Endothelial cell of umbilical vein (primary cell): ENCODE results near the gene LRTM2.

Experiments used
- CTCF ChIP-seq, 2 donors: IDR thresholded peaks; 1 replicate in 1 of 2; 2 replicates in 1 of 2; pipeline ENCODE4 v1.5.1; 2011; ENCODE audit warnings: low read length in 2 of 2, mild to moderate bottlenecking in 2 of 2, moderate library complexity in 2 of 2, control low read depth in 1 of 2, inconsistent platforms in 1 of 2, low read depth in 1 of 2; ENCODE audit not compliant: insufficient read depth in 1 of 2; ENCODE audit errors: extremely low read depth in 1 of 2
- EZH2 ChIP-seq: IDR thresholded peaks from 2 replicates; pipeline ENCODE4 v1.6.1; 2012; ENCODE audit warnings: borderline replicate concordance, low read depth, mild to moderate bottlenecking, moderate library complexity, low read length, inconsistent platforms; ENCODE audit not compliant: severe bottlenecking
- GATA2 ChIP-seq: IDR thresholded peaks from 2 replicates; pipeline ENCODE4 v1.7.0; 2011; ENCODE audit warnings: low read depth, mild to moderate bottlenecking, moderate library complexity, mixed read lengths, low read length; ENCODE audit not compliant: insufficient read length, insufficient read depth
- JUN ChIP-seq: IDR thresholded peaks from 2 replicates; pipeline ENCODE4 v1.6.1; 2011; ENCODE audit warnings: borderline replicate concordance, low read depth; ENCODE audit not compliant: insufficient read length, insufficient read depth
- POLR2A ChIP-seq: IDR thresholded peaks from 2 replicates; pipeline ENCODE4 v1.6.1; 2012; ENCODE audit warnings: low read depth, mild to moderate bottlenecking, control low read depth, low read length
- POLR2AphosphoS5 ChIP-seq: IDR thresholded peaks from 2 replicates; pipeline ENCODE4 v1.6.1; 2012; ENCODE audit warnings: low read depth, mild to moderate bottlenecking, control low read depth, low read length, moderate library complexity; ENCODE audit not compliant: insufficient read depth

- no peak for TF ChIP-seq POLR2A
- no peak for TF ChIP-seq CTCF (IDR thresholded peaks at IDR 0.05; ENCODE audit: extremely low read depth in 1 of 2, insufficient read depth in 1 of 2, low read depth in 1 of 2, low read length in 2 of 2)
- TF ChIP-seq GATA2, result no peak
- no peak for TF ChIP-seq EZH2
- TF ChIP-seq POLR2AphosphoS5, result no peak
- no peak for TF ChIP-seq JUN
These were observed 9.0 kb downstream of the LRTM2 start for GRCh38 chr12:1829306-1829900.
